WTC11 (cell line): ENCODE measurements around the gene EPN2. TPM values are rescaled to one million over a fixed set of nuclear protein-coding genes. Genes with fewer than 3 reads are reported as not detected.

Experiments used
- ATAC-seq: fragments of 200-7000 bp; cut with Tn5 transposase; 2 replicates; pipeline ENCODE4 v1.10.0; 2021; ENCODE audit warnings: mild to moderate bottlenecking, moderate library complexity
- CTCF ChIA-PET: fragments of 300-600 bp; sonication (Branson Sonifier 250); formaldehyde crosslinking; loops from one replicate; lab custom pipeline; 2021; ENCODE audit warnings: antibody characterized with exemption; lab: Charles Lee
- POLR2A ChIA-PET: fragments of 350-600 bp; sonication (Branson Sonifier 250); formaldehyde crosslinking; loops from one replicate; lab custom pipeline; 2021; ENCODE audit warnings: antibody characterized with exemption; lab: Charles Lee
- DNase-seq: peaks from one replicate; pipeline ENCODE4 v3.0.0; 2021; ENCODE audit warnings: low spot score
- H3K27ac Mint-ChIP-seq: 2 replicates; pipeline ENCODE4 v1.8.0; 2021; ENCODE audit warnings: mixed read lengths
- H3K27me3 Mint-ChIP-seq: 2 replicates; pipeline ENCODE4 v1.8.0; 2021; ENCODE audit warnings: low read depth, mild to moderate bottlenecking, moderate library complexity, mixed read lengths
- H3K36me3 Mint-ChIP-seq: 2 replicates; pipeline ENCODE4 v1.8.0; 2021; ENCODE audit warnings: mixed read lengths
- H3K4me1 Mint-ChIP-seq: 2 replicates; pipeline ENCODE4 v1.8.0; 2022; ENCODE audit warnings: mixed read lengths
- H3K4me3 Mint-ChIP-seq: 2 replicates; pipeline ENCODE4 v1.8.0; 2021; ENCODE audit warnings: mild to moderate bottlenecking, moderate library complexity, mixed read lengths
- H3K9me3 Mint-ChIP-seq: 2 replicates; pipeline ENCODE4 v1.8.0; 2021; ENCODE audit warnings: mixed read lengths
- CREB1 ChIP-seq: sonication (generic); formaldehyde crosslinking; IDR thresholded peaks from 2 replicates; pipeline ENCODE4 v1.8.0; 2023; ENCODE audit warnings: mild to moderate bottlenecking, missing genetic modification reagents
- FOXK1 ChIP-seq: sonication (generic); formaldehyde crosslinking; IDR thresholded peaks from 2 replicates; pipeline ENCODE4 v1.8.0; 2022; ENCODE audit warnings: mild to moderate bottlenecking, moderate library complexity, missing genetic modification reagents
- GRHL2 ChIP-seq: fragments of 250-450 bp; sonication (Bioruptor Pico); IDR thresholded peaks from 2 replicates; pipeline ENCODE4 v1.8.0; 2022; ENCODE audit warnings: mild to moderate bottlenecking, moderate library complexity; ENCODE audit not compliant: insufficient replicate concordance, severe bottlenecking
- NFATC4 ChIP-seq: fragments of 250-450 bp; sonication (Bioruptor Pico); IDR thresholded peaks from 2 replicates; pipeline ENCODE4 v1.9.0; 2021; ENCODE audit warnings: mild to moderate bottlenecking
- NFE2L1 ChIP-seq: sonication (generic); formaldehyde crosslinking; IDR thresholded peaks from 2 replicates; pipeline ENCODE4 v1.8.1; 2023; ENCODE audit warnings: missing genetic modification reagents
- NR2C2 ChIP-seq: sonication (generic); formaldehyde crosslinking; IDR thresholded peaks from 2 replicates; pipeline ENCODE4 v1.8.0; 2022; ENCODE audit warnings: mild to moderate bottlenecking, missing genetic modification reagents
- PRRX2 ChIP-seq: fragments of 250-450 bp; sonication (Bioruptor Pico); IDR thresholded peaks from 2 replicates; pipeline ENCODE4 v1.8.0; 2021; ENCODE audit warnings: mild to moderate bottlenecking
- TCF7 ChIP-seq: sonication (generic); formaldehyde crosslinking; IDR thresholded peaks from 2 replicates; pipeline ENCODE4 v1.8.0; 2022; ENCODE audit warnings: mild to moderate bottlenecking, low read depth, missing genetic modification reagents, moderate library complexity
- ZNF138 ChIP-seq: sonication (generic); formaldehyde crosslinking; conservative IDR thresholded peaks from 2 replicates; pipeline ENCODE4 v1.8.1; 2022; ENCODE audit warnings: mild to moderate bottlenecking, moderate library complexity, missing genetic modification reagents
- ZNF416 ChIP-seq: fragments of 250-450 bp; sonication (Bioruptor Pico); IDR thresholded peaks from 2 replicates; pipeline ENCODE4 v1.9.0; 2021; ENCODE audit warnings: mild to moderate bottlenecking, inconsistent platforms
- total RNA-seq: library from RNA; stranded (reverse); gene quantifications from 3 replicates; pipeline ENCODE4 v1.2.3, GENCODE V29; 2021
- TF ChIP-seq, protein P1 (sequence below): sonication (generic); formaldehyde crosslinking; IDR thresholded peaks from 2 replicates; pipeline ENCODE4 v1.8.0; 2022; ENCODE audit warnings: missing genetic modification reagents
- TF ChIP-seq, protein P2 (sequence below): sonication (generic); formaldehyde crosslinking; IDR thresholded peaks from 2 replicates; pipeline ENCODE4 v1.8.1; 2023; ENCODE audit warnings: mild to moderate bottlenecking, moderate library complexity, missing genetic modification reagents
- TF ChIP-seq, protein P3 (sequence below): sonication (generic); formaldehyde crosslinking; conservative IDR thresholded peaks from 2 replicates; pipeline ENCODE4 v1.8.1; 2023; ENCODE audit warnings: mild to moderate bottlenecking, low read depth, missing genetic modification reagents, moderate library complexity
- TF ChIP-seq, protein P4 (sequence below): sonication (generic); formaldehyde crosslinking; IDR thresholded peaks from 2 replicates; pipeline ENCODE4 v1.8.1; 2022; ENCODE audit warnings: low read depth, missing genetic modification reagents, borderline replicate concordance
- TF ChIP-seq, protein P5 (sequence below): sonication (generic); formaldehyde crosslinking; IDR thresholded peaks from 2 replicates; pipeline ENCODE4 v1.8.1; 2023; ENCODE audit warnings: mild to moderate bottlenecking, missing genetic modification reagents
- TF ChIP-seq, protein P6 (sequence below): sonication (generic); formaldehyde crosslinking; IDR thresholded peaks from 2 replicates; pipeline ENCODE4 v1.8.1; 2023; ENCODE audit warnings: mild to moderate bottlenecking, missing genetic modification reagents, borderline replicate concordance
- TF ChIP-seq, protein P7 (sequence below): sonication (generic); formaldehyde crosslinking; IDR thresholded peaks from 2 replicates; pipeline ENCODE4 v1.8.1; 2022; ENCODE audit warnings: missing genetic modification reagents, borderline replicate concordance
- TF ChIP-seq, protein P8 (sequence below): sonication (generic); formaldehyde crosslinking; IDR thresholded peaks from 2 replicates; pipeline ENCODE4 v1.8.1; 2023; ENCODE audit warnings: mild to moderate bottlenecking, missing genetic modification reagents, moderate library complexity
- TF ChIP-seq, protein P9 (sequence below): sonication (generic); formaldehyde crosslinking; conservative IDR thresholded peaks from 2 replicates; pipeline ENCODE4 v1.8.1; 2022; ENCODE audit warnings: mild to moderate bottlenecking, missing genetic modification reagents

The EPN2 gene
- total RNA-seq, 1 experiment from 2014 or later = 48.8 TPM

DNA sequence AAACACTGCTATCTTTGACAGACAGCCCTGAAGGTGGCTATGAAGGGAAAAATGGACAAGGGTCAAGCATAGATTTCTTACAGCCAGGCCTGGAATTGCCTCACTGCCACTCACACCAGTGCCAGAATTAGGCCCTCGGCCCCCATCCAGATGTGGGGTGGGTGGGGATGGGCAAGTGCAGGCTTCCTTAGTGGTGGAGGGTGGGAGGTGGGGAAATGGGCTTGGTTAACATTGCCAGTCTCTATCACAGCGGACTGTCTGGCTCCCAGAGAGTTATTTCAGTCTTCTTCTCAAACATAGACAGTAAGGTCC is 100.5 kb downstream of the EPN2 start:
- Mint-ChIP-seq H3K9me3 (no peaks in the 10 kb centered on the region), H3K4me1 (peaks cover 48% of the 10 kb centered on the region), H3K27ac (no peak overlapping the region), H3K27me3 (no peaks in the 10 kb centered on the region), H3K36me3 (0 out of 2 replicates have a peak, but pooled peaks cover 2% of the 10 kb centered on the region), H3K4me3 (no peak overlapping the region)
- ChIA-PET POLR2A (no interaction called here), CTCF (interaction anchor here (0.7 to 5.8 kb wide), 33 partner anchors 8 to 425 kb away, joined by 3 to 71 read pairs (median 6); partner anchors contain the start of genes ALDH3A2, B9D1, EPN2 and MAPK7)
- ATAC-seq (no peak), DNase-seq (peak; percentile 9)
- TF ChIP-seq NFATC4 (CRISPR knock-in tag) (no peak), PRRX2 (CRISPR knock-in tag) (no peak), ZNF416 (CRISPR knock-in tag) (no peak), CREB1 (CRISPR knock-in tag) (no peak), FOXK1 (CRISPR knock-in tag) (no peak), ZNF138 (CRISPR knock-in tag) (no peak), NFE2L1 (CRISPR knock-in tag) (no peak), NR2C2 (CRISPR knock-in tag) (no peak), TCF7 (CRISPR knock-in tag) (no peak), GRHL2 (no peak)
- TF ChIP-seq, protein P1, sequence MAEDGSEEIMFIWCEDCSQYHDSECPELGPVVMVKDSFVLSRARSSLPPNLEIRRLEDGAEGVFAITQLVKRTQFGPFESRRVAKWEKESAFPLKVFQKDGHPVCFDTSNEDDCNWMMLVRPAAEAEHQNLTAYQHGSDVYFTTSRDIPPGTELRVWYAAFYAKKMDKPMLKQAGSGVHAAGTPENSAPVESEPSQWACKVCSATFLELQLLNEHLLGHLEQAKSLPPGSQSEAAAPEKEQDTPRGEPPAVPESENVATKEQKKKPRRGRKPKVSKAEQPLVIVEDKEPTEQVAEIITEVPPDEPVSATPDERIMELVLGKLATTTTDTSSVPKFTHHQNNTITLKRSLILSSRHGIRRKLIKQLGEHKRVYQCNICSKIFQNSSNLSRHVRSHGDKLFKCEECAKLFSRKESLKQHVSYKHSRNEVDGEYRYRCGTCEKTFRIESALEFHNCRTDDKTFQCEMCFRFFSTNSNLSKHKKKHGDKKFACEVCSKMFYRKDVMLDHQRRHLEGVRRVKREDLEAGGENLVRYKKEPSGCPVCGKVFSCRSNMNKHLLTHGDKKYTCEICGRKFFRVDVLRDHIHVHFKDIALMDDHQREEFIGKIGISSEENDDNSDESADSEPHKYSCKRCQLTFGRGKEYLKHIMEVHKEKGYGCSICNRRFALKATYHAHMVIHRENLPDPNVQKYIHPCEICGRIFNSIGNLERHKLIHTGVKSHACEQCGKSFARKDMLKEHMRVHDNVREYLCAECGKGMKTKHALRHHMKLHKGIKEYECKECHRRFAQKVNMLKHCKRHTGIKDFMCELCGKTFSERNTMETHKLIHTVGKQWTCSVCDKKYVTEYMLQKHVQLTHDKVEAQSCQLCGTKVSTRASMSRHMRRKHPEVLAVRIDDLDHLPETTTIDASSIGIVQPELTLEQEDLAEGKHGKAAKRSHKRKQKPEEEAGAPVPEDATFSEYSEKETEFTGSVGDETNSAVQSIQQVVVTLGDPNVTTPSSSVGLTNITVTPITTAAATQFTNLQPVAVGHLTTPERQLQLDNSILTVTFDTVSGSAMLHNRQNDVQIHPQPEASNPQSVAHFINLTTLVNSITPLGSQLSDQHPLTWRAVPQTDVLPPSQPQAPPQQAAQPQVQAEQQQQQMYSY (CRISPR knock-in tag) = no peak
- TF ChIP-seq, protein P2, sequence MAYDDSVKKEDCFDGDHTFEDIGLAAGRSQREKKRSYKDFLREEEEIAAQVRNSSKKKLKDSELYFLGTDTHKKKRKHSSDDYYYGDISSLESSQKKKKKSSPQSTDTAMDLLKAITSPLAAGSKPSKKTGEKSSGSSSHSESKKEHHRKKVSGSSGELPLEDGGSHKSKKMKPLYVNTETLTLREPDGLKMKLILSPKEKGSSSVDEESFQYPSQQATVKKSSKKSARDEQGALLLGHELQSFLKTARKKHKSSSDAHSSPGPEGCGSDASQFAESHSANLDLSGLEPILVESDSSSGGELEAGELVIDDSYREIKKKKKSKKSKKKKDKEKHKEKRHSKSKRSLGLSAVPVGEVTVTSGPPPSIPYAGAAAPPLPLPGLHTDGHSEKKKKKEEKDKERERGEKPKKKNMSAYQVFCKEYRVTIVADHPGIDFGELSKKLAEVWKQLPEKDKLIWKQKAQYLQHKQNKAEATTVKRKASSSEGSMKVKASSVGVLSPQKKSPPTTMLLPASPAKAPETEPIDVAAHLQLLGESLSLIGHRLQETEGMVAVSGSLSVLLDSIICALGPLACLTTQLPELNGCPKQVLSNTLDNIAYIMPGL (CRISPR knock-in tag) = no peak
- TF ChIP-seq, protein P3, sequence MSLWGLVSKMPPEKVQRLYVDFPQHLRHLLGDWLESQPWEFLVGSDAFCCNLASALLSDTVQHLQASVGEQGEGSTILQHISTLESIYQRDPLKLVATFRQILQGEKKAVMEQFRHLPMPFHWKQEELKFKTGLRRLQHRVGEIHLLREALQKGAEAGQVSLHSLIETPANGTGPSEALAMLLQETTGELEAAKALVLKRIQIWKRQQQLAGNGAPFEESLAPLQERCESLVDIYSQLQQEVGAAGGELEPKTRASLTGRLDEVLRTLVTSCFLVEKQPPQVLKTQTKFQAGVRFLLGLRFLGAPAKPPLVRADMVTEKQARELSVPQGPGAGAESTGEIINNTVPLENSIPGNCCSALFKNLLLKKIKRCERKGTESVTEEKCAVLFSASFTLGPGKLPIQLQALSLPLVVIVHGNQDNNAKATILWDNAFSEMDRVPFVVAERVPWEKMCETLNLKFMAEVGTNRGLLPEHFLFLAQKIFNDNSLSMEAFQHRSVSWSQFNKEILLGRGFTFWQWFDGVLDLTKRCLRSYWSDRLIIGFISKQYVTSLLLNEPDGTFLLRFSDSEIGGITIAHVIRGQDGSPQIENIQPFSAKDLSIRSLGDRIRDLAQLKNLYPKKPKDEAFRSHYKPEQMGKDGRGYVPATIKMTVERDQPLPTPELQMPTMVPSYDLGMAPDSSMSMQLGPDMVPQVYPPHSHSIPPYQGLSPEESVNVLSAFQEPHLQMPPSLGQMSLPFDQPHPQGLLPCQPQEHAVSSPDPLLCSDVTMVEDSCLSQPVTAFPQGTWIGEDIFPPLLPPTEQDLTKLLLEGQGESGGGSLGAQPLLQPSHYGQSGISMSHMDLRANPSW (CRISPR knock-in tag) = no peak
- TF ChIP-seq, protein P4, sequence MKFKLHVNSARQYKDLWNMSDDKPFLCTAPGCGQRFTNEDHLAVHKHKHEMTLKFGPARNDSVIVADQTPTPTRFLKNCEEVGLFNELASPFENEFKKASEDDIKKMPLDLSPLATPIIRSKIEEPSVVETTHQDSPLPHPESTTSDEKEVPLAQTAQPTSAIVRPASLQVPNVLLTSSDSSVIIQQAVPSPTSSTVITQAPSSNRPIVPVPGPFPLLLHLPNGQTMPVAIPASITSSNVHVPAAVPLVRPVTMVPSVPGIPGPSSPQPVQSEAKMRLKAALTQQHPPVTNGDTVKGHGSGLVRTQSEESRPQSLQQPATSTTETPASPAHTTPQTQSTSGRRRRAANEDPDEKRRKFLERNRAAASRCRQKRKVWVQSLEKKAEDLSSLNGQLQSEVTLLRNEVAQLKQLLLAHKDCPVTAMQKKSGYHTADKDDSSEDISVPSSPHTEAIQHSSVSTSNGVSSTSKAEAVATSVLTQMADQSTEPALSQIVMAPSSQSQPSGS (CRISPR knock-in tag) = no peak
- TF ChIP-seq, protein P5, sequence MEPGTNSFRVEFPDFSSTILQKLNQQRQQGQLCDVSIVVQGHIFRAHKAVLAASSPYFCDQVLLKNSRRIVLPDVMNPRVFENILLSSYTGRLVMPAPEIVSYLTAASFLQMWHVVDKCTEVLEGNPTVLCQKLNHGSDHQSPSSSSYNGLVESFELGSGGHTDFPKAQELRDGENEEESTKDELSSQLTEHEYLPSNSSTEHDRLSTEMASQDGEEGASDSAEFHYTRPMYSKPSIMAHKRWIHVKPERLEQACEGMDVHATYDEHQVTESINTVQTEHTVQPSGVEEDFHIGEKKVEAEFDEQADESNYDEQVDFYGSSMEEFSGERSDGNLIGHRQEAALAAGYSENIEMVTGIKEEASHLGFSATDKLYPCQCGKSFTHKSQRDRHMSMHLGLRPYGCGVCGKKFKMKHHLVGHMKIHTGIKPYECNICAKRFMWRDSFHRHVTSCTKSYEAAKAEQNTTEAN (CRISPR knock-in tag) = no peak
- TF ChIP-seq, protein P6, sequence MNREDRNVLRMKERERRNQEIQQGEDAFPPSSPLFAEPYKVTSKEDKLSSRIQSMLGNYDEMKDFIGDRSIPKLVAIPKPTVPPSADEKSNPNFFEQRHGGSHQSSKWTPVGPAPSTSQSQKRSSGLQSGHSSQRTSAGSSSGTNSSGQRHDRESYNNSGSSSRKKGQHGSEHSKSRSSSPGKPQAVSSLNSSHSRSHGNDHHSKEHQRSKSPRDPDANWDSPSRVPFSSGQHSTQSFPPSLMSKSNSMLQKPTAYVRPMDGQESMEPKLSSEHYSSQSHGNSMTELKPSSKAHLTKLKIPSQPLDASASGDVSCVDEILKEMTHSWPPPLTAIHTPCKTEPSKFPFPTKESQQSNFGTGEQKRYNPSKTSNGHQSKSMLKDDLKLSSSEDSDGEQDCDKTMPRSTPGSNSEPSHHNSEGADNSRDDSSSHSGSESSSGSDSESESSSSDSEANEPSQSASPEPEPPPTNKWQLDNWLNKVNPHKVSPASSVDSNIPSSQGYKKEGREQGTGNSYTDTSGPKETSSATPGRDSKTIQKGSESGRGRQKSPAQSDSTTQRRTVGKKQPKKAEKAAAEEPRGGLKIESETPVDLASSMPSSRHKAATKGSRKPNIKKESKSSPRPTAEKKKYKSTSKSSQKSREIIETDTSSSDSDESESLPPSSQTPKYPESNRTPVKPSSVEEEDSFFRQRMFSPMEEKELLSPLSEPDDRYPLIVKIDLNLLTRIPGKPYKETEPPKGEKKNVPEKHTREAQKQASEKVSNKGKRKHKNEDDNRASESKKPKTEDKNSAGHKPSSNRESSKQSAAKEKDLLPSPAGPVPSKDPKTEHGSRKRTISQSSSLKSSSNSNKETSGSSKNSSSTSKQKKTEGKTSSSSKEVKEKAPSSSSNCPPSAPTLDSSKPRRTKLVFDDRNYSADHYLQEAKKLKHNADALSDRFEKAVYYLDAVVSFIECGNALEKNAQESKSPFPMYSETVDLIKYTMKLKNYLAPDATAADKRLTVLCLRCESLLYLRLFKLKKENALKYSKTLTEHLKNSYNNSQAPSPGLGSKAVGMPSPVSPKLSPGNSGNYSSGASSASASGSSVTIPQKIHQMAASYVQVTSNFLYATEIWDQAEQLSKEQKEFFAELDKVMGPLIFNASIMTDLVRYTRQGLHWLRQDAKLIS (CRISPR knock-in tag) = no peak
- TF ChIP-seq, protein P7, sequence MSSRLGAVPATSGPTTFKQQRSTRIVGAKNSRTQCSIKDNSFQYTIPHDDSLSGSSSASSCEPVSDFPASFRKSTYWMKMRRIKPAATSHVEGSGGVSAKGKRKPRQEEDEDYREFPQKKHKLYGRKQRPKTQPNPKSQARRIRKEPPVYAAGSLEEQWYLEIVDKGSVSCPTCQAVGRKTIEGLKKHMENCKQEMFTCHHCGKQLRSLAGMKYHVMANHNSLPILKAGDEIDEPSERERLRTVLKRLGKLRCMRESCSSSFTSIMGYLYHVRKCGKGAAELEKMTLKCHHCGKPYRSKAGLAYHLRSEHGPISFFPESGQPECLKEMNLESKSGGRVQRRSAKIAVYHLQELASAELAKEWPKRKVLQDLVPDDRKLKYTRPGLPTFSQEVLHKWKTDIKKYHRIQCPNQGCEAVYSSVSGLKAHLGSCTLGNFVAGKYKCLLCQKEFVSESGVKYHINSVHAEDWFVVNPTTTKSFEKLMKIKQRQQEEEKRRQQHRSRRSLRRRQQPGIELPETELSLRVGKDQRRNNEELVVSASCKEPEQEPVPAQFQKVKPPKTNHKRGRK (CRISPR knock-in tag) = no peak
- TF ChIP-seq, protein P8, sequence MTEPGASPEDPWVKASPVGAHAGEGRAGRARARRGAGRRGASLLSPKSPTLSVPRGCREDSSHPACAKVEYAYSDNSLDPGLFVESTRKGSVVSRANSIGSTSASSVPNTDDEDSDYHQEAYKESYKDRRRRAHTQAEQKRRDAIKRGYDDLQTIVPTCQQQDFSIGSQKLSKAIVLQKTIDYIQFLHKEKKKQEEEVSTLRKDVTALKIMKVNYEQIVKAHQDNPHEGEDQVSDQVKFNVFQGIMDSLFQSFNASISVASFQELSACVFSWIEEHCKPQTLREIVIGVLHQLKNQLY (CRISPR knock-in tag) = no peak
- TF ChIP-seq, protein P9, sequence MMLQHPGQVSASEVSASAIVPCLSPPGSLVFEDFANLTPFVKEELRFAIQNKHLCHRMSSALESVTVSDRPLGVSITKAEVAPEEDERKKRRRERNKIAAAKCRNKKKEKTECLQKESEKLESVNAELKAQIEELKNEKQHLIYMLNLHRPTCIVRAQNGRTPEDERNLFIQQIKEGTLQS (CRISPR knock-in tag) = no peak
